Prostate gland (tissue), 2 donors: ENCODE data around the gene CACNG1.

ENCODE experiments used
- CTCF ChIP-seq, 4 experiments: fragments of 200-600 bp in 2 of 4; fragments of 450-650 bp in 2 of 4; sonication (generic) in 2 of 4; IDR thresholded peaks; 1 replicate in 3 of 4; 2 replicates in 1 of 4; pipeline ENCODE4 v1.5.1; 2016 to 2019; ENCODE audit warnings: antibody characterized with exemption in 4 of 4, mild to moderate bottlenecking in 2 of 4, moderate library complexity in 2 of 4
- POLR2A ChIP-seq: fragments of 450-650 bp; IDR thresholded peaks from one replicate; pipeline ENCODE4 v1.6.1; 2016; ENCODE audit warnings: antibody characterized with exemption, mild to moderate bottlenecking

GRCh38 chr17:67007266-67007665 is 37.1 kb upstream of the CACNG1 start:
- TF ChIP-seq POLR2A (no peak), CTCF (IDR thresholded peaks at IDR 0.05) (no peak)
